ENCODE measurements around the gene TOMM7. TPM values are rescaled to one million over a fixed set of nuclear protein-coding genes. Genes with fewer than 3 reads are reported as not detected.

The TOMM7 gene
- total RNA-seq, 1 experiment from 2014 or later, result 295 TPM

GRCh38 chr7:22864301-22864700 is 41.7 kb upstream of the TOMM7 start:
- no peaks in the 10 kb centered on the region for H3K36me3 ChIP-seq (ENCODE audit: control insufficient read depth, insufficient read depth, low read length)
- TF ChIP-seq, protein P1, sequence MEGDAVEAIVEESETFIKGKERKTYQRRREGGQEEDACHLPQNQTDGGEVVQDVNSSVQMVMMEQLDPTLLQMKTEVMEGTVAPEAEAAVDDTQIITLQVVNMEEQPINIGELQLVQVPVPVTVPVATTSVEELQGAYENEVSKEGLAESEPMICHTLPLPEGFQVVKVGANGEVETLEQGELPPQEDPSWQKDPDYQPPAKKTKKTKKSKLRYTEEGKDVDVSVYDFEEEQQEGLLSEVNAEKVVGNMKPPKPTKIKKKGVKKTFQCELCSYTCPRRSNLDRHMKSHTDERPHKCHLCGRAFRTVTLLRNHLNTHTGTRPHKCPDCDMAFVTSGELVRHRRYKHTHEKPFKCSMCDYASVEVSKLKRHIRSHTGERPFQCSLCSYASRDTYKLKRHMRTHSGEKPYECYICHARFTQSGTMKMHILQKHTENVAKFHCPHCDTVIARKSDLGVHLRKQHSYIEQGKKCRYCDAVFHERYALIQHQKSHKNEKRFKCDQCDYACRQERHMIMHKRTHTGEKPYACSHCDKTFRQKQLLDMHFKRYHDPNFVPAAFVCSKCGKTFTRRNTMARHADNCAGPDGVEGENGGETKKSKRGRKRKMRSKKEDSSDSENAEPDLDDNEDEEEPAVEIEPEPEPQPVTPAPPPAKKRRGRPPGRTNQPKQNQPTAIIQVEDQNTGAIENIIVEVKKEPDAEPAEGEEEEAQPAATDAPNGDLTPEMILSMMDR (IDR thresholded peaks at IDR 0.05), result no peak
- TF ChIP-seq TCF7L2 (IDR thresholded peaks at IDR 0.05; ENCODE audit: low read depth, low read length), result no peak
- TF ChIP-seq POLR2AphosphoS5 (IDR thresholded peaks at IDR 0.05; ENCODE audit: low read depth, low read length), result no peak
- TF ChIP-seq, protein P2, sequence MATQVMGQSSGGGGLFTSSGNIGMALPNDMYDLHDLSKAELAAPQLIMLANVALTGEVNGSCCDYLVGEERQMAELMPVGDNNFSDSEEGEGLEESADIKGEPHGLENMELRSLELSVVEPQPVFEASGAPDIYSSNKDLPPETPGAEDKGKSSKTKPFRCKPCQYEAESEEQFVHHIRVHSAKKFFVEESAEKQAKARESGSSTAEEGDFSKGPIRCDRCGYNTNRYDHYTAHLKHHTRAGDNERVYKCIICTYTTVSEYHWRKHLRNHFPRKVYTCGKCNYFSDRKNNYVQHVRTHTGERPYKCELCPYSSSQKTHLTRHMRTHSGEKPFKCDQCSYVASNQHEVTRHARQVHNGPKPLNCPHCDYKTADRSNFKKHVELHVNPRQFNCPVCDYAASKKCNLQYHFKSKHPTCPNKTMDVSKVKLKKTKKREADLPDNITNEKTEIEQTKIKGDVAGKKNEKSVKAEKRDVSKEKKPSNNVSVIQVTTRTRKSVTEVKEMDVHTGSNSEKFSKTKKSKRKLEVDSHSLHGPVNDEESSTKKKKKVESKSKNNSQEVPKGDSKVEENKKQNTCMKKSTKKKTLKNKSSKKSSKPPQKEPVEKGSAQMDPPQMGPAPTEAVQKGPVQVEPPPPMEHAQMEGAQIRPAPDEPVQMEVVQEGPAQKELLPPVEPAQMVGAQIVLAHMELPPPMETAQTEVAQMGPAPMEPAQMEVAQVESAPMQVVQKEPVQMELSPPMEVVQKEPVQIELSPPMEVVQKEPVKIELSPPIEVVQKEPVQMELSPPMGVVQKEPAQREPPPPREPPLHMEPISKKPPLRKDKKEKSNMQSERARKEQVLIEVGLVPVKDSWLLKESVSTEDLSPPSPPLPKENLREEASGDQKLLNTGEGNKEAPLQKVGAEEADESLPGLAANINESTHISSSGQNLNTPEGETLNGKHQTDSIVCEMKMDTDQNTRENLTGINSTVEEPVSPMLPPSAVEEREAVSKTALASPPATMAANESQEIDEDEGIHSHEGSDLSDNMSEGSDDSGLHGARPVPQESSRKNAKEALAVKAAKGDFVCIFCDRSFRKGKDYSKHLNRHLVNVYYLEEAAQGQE (IDR thresholded peaks at IDR 0.05; ENCODE audit: insufficient read depth in 1 of 2, low read depth in 2 of 2, low read length in 1 of 2), result no peak
- TF ChIP-seq SIN3A (IDR thresholded peaks at IDR 0.05; ENCODE audit: borderline replicate concordance, insufficient read depth, low read depth, low read length), result no peak
- ChIA-PET POLR2A (interaction anchor here (0.6 to 0.7 kb wide), 4 partner anchors 96 to 217 kb away, joined by 3 to 12 read pairs (median 6); no protein-coding TSS in a partner anchor), CTCF (no interaction called here)
- no TSS peak for BruUV-seq (replicated peaks)
- intact Hi-C loops (cut with micrococcal nuclease; ENCODE audit: unreplicated experiment) (no loop called here), in situ Hi-C loops (cut with HindIII; ENCODE audit: low pct_unique_long_range_greater_than_20kb, low sequenced_read_pairs) (no loop called here)
- H3K27ac ChIP-seq (ENCODE audit: low read length), result no peak overlapping the region
- DNase-seq (ENCODE audit: low read depth, low spot score) (no peak), ATAC-seq (no peak)
- H3K4me3 ChIP-seq (ENCODE audit: low read depth in 2 of 2, low read length in 2 of 2), result no peak overlapping the region
- H3K9me3 ChIP-seq (ENCODE audit: control insufficient read depth, insufficient read depth, low read depth, low read length), result no peaks in the 10 kb centered on the region
- 0 out of 2 replicates have a peak, but pooled peaks cover under 1% of the 10 kb centered on the region for H3K4me1 ChIP-seq (ENCODE audit: control insufficient read depth, insufficient read depth, low read length)
- no peaks in the 10 kb centered on the region for H3K27me3 ChIP-seq (ENCODE audit: control insufficient read depth, insufficient read depth, low read length)

GRCh38 chr7:22863156-22863899 is 40.7 kb upstream of the TOMM7 start:
- BruUV-seq (replicated peaks), result no TSS peak
- CTCF ChIA-PET, result no interaction called here
- Histone ChIP-seq H3K36me3 (ENCODE audit: control insufficient read depth, insufficient read depth, low read length) (0 out of 2 replicates have a peak, but pooled peaks cover 3% of the 10 kb centered on the region), H3K27me3 (ENCODE audit: control insufficient read depth, insufficient read depth, low read length) (no peaks in the 10 kb centered on the region), H3K4me3 (ENCODE audit: low read depth in 2 of 2, low read length in 2 of 2) (no peak overlapping the region), H3K4me1 (ENCODE audit: control insufficient read depth, insufficient read depth, low read length) (peaks cover 10% of the 10 kb centered on the region), H3K27ac (ENCODE audit: low read length) (no peak overlapping the region), H3K9me3 (ENCODE audit: control insufficient read depth, insufficient read depth, low read depth, low read length) (no peaks in the 10 kb centered on the region)
- in situ Hi-C loops (cut with HindIII; ENCODE audit: low pct_unique_long_range_greater_than_20kb, low sequenced_read_pairs) (no loop called here), intact Hi-C loops (cut with micrococcal nuclease; ENCODE audit: unreplicated experiment) (no loop called here)
- ATAC-seq (no peak), DNase-seq (ENCODE audit: low read depth, low spot score) (no peak)
- TF ChIP-seq POLR2AphosphoS5 (IDR thresholded peaks at IDR 0.05; ENCODE audit: low read depth, low read length), result 0 out of 2 replicates have a peak, but pooled peaks have one; percentile 19
- TF ChIP-seq, protein P2 (IDR thresholded peaks at IDR 0.05; ENCODE audit: insufficient read depth in 1 of 2, low read depth in 2 of 2, low read length in 1 of 2), result no peak
- POLR2A ChIA-PET, result no interaction called here

Measured in Panc1 (cell line).